Activated CD4-positive, alpha-beta T cell treated with anti-CD3 and anti-CD28 coated beads, Interleukin-2, Interleukin-6, amounts not matched to agents 100 ng/mL and 50 ng/mL, durations not matched to agents 16 hours and 8 hours (primary cell): ENCODE results near the gene GYS2.
A peak's percentile ranks its signal among the peaks of the same experiment; 100 is the strongest.
"Not testable (repeated sequence)": the region's sequence is repeated elsewhere in the genome, so short reads cannot be mapped to it uniquely, and the experiment has no call there.

Source experiments
- DNase-seq: peaks from one replicate; pipeline ENCODE4 v3.0.0-alpha.2; 2020

GYS2 gene

GRCh38 chr12:21600196-21600595 is 4.5 kb downstream of the GYS2 start:
- no peak for DNase-seq

DNA sequence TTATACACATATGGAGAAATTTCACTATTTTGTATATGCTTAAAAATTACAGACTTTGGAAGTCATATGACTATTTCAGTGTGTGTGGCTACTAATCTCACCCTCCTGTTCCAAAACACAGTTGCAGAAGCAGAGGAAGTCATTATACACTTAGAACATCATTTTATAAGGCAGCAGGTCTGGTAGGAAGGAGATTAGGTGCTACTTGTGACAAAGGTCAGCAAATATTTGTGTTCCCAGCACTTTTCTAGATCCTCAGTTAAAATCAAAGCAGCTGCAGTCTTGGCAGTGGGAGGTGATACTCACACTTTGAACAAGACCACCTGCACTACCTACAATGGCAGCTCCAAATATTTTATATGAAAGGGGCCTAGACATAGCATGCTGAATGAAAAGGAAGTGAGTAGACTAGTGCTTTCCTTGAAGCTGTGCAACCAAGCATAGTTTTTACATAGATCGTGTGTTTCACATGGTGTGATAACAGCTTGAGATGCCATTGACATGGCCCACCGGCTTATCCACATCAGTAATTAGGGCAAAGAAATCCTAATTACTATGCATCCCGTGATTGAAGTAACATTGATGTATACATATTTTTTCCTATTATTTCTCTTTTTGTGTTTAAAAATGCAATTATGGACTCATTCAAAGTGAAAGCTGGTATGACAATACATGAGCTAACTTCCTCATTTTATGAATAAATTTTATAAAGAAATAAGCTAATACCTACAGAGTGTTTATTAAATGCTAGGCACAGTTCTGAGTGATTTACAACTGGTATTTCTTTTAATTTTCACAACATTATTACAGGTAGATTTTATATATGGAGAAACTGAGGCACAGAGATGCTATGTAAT is 5.3 kb downstream of the GYS2 start:
- DNase-seq: no peak

- DNase-seq: no peak
These were observed 6.0 kb downstream of the GYS2 start for GRCh38 chr12:21598651-21599050.

- not testable (repeated sequence) for DNase-seq
These were observed 9.3 kb downstream of the GYS2 start for GRCh38 chr12:21595356-21595755.

DNA sequence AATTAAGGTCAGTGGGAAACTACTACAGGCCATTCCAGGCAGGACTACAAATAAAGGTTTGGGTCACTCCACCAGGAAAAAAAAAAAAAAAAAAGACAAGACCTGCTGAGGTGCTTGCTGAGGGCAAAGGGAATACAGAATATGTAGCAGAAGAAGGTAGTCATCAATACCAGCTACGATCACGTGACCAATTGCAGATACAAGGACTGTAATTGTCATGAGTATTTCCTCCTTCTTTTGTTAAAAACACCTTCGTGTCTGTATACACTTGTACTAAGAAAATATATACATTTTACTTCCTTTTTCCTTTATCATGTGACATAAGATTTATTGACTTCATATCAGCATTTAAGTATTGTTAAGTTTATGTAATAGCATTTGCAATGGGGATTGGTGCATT is 19.2 kb downstream of the GYS2 start:
- DNase-seq: no peak

DNA sequence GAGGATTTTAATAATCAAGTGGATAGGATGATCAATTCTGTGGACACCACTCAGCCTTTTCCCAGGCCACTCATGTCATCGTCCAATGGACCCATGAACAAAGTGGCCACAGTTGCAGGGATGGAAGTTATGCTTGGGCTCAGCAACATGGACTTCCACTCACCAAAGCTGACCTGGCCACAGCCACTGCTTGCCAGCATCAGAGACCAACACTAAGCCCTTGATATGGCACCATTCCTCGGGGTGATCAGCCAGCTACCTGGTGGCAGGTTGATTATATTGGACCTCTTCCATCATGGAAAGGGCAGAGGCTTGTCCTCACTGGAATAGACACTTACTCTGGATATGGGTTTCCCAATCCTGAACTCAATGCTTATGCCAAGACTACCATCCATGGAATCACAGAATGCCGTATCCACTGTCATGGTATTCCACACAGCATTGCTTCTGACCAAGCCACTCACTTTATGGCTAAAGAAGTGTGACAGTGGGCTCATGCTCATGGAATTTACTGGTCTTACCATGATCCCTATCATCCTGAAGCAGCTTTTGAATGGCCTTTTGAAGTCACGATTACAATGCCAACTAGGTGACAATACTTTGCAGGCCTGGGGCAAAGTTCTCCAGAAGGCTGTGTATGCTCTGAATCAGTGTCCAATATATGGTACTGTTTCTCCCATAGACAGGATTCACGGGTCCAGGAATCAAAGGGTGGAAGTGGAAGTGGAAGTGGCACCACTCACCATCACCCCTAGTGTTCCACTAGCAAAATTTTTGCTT is 20.1 kb downstream of the GYS2 start:
- not testable (repeated sequence) for DNase-seq

DNA sequence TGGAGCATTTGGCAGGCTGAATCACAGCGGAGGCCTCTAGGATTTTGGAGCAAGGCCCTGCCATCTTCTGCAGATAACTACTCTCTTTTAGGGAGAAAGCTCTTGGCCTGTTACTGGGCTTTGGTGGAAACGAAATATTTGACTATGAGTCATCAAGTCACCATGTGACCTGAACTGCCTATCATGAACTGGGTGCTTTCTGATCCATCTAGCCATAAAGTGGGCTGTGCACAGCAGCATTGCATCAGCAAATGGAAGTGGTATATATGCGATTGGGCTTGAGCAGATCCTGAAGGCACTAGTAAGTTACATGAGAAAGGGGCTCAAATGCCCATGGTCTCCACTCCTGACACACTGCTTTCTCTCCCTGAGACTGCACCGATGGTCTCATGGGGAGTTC is 21.1 kb downstream of the GYS2 start:
- no peak for DNase-seq

GRCh38 chr12:21580748-21581516 is 23.7 kb downstream of the GYS2 start:
- DNase-seq: no peak

DNA sequence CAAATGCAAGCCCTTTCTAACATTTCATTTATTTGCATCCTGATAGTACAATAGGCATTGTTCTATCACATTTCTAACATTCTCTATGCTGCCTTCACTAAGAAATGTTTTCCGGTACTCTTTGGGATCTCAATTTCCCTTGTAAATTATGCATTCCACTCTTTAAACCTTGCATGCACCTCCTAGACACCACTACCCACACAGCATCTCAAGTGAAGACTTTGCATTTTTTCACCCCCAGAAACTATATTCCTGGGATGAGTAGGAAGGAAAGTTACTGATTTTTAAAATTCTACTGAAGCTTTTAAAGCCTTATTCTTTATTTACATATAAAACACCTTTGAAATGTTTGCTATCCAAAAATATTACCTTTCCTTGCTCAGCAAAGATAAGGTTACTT is 27.1 kb downstream of the GYS2 start:
- DNase-seq: no peak

- no peak for DNase-seq
These were observed 28.2 kb downstream of the GYS2 start for GRCh38 chr12:21576431-21576830.

GRCh38 chr12:21573733-21574358 is 30.8 kb downstream of the GYS2 start:
- DNase-seq: no peak

- DNase-seq: no peak
These were observed 33.6 kb downstream of the GYS2 start for GRCh38 chr12:21571046-21571445.

DNA sequence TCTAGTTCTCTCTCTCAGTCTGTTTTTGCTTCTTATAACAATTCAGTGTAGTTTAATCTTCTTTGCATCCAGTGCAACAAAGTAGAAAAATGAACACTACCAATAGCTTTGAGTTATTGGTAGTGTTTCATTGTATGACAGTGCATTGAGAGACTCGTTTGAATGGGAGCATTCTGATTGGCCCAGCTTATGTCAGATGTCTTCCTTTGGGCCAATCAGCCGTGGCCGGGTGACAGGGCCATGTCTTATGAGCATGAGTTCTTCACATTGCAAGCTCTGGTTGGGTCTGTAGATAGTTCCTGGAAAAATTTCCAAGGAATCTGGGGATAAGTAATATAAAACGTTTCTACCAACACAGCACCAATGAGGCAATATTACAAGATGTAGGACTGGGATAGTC is 36.5 kb downstream of the GYS2 start:
- no peak for DNase-seq

- DNase-seq: no peak
These were observed 37.7 kb downstream of the GYS2 start for GRCh38 chr12:21566907-21567394.

DNA sequence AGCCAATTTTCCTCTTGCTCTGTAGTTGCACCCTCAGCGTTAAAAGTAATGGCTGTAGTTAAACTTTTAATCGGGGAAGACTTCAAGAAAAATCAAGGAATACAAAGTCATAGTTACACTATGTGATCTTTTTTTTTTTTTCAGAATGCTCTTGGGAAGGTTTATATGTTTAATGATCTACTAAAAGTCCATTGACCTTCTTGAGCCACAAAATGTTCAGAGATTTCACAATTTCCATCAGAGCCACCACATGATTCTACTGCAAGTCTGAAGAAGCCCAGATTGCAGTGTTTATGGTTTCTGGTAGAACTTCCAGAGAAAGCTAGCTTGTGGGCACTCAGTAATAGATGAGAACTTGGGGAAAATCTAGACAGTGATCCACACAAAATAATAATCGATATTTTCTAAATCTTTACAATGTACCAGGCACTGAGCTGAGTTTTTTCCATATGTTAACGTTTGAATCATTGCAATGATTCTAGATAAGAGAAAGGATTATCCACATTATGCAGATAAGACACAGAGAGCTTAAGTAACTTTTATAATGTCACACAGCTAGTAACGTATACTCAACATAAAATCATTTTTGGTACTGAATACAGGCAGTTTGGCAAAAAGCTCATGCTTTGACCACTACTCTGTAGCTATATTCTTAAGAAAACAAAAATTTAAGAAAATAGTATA is 38.3 kb downstream of the GYS2 start:
- no peak for DNase-seq

GRCh38 chr12:21562859-21563258 is 41.8 kb downstream of the GYS2 start:
- no peak for DNase-seq

DNA sequence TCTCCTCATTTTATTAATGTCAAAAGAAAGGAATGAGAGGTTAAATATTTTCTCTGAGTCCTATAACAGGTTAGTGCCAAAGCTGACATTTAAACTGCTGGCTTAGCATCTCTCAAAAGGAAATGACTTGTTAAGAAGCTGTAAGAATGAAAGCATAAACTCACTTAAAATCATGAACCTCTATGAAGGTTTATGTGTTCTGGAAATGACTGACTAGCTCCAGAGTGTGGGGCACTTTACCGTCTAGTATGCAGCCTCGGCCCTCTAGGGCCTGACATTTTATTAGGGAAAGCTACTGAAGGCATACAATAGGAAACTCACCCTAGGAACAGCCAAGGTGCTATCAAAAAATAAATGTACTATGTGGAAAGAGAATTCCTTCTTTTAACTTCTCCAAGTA is 43.5 kb downstream of the GYS2 start:
- DNase-seq: peak; percentile 56

DNA sequence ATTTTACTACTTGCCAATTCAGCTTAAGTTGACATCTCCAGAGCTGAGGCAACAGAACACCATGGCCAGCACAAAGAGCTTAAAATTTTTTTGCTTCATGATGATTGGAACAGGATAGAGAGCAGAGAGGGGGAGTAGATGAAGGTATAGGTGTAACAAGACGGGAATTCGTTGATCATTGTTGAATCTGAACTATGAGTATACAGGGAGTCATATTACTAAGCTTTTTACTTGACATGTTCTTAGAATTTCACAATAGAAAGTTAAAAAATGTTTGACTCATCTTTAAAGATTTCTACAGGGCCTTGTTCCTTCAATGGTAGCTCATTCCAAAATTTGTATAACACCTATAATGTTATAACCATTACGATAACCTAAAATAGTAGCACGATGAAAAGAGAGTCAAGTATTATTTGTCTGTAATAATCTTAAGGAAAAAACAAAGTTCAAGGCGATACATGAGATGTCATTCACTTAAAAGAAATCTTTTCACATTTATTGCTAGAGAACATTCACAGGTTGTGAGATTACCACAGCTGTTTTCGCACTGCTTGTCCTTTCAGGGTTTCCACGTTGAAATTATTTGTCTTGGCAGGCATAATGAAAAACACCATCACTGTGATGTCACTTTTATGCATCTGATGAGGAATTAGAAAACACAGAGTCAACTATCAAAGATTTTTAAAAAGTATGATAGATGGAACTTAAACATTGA is 44.6 kb downstream of the GYS2 start:
- DNase-seq: peak; percentile 43

GRCh38 chr12:21558100-21558679 is 46.5 kb downstream of the GYS2 start:
- no peak for DNase-seq

DNA sequence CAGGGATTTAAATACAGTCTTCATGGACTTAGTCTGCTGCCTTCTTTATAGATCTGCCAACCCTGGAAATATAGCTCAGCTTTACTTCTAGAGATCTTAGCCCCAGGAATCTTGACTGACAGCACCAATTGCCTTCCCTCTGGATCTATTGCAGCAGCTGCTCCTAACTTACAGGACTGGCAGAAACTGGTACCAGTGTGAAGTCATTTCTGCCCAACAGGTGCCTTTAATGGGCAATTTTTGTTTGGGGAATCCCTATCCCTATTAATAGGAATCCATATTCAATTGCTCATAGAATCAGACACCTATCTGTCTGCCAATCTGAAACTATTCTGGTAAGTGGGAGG is 51.3 kb downstream of the GYS2 start:
- no peak for DNase-seq

- no peak for DNase-seq
These were observed 51.9 kb downstream of the GYS2 start for GRCh38 chr12:21552635-21553328.
